ENCODE results near the gene PHC3.

DNA sequence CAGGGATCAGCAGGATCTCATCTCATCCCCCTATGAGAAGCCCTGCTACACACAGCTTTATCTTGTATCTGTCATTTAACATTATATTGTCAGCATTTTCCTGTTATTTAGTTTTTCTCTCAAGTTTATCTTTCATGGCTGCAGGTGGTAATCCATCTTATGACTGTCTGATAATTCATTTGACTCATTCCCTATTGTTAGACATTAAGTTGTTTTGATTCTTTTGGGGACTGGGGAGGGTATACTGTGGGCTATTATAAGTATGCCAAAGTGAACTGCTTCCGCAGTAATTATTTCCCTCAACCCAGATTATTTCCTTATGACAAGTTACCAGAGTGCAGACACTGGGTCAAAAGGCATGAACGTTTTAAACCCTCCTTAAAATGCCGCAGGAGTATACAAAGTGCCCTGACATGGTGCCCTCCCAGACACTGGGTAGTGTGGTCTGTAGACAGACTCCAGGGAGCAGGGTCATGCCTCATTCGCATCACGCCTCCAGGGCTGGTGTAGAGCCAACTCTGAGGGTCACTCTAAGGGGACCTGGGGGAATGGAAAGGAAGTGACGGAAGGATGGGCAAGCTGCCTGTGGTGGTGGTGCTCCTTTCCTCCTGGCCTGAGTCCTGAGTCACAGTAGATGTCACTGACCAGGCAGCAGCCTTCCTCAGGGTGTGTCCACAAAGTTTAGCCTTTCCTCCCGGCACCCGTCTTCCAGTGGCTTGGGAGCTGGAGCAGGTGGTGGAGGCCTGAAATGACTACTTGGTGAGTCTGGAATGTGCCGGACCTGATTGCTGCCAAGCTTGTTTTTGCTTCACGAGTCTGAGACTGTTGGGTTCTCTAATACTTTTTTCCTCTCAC, 132.2 kb downstream of the PHC3 start:
- TF ChIP-seq CTCF (IDR thresholded peaks at IDR 0.05) (no peak), POLR2A (IDR thresholded peaks at IDR 0.05) (no peak), EP300 (IDR thresholded peaks at IDR 0.05) (no peak)
